ENCODE measurements around the gene GPSM3.

DNA sequence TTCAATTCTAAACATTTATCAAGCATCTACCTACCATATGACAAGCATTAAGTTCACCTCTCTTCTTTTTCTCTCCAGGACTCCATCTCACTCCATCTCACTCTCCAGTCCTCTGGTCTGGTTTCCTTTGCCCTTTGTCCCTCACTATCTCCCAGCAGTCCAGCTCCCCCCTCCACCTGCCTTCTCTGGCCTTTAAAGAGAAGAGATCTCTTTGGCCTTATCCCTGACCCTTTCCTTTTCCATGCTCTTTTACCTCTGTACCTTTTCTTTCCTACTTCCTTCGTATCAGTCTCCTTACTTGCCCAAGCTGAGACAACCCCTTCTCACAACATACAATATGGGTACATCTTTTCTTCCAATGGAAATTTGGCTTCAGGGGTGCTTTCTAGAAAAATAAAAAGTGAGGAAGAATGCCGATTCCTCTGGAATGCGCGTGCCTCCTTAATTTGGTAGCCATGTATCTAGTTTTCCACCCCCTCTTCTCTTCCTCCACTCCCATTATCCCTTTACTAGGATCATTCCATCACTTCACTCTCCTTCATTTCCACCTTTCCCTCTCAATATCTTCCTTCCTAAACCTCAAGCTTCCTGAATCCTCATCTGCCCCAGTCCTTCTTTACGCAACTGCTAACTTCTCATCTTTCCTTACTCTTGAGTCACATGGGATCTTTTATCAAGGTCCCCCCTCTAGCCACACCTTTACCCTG, 15.8 kb downstream of the GPSM3 start:
- TF ChIP-seq, protein P1, sequence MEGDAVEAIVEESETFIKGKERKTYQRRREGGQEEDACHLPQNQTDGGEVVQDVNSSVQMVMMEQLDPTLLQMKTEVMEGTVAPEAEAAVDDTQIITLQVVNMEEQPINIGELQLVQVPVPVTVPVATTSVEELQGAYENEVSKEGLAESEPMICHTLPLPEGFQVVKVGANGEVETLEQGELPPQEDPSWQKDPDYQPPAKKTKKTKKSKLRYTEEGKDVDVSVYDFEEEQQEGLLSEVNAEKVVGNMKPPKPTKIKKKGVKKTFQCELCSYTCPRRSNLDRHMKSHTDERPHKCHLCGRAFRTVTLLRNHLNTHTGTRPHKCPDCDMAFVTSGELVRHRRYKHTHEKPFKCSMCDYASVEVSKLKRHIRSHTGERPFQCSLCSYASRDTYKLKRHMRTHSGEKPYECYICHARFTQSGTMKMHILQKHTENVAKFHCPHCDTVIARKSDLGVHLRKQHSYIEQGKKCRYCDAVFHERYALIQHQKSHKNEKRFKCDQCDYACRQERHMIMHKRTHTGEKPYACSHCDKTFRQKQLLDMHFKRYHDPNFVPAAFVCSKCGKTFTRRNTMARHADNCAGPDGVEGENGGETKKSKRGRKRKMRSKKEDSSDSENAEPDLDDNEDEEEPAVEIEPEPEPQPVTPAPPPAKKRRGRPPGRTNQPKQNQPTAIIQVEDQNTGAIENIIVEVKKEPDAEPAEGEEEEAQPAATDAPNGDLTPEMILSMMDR (IDR thresholded peaks at IDR 0.05; ENCODE audit: low read length), result no peak
- TF ChIP-seq EZH2 (IDR thresholded peaks at IDR 0.05; ENCODE audit: borderline replicate concordance, low read length), result no peak

Measured in OCI-LY1 (cell line).